ENCODE data around the gene PCED1A.

PCED1A gene

GRCh38 chr20:2840138-2840966 lies at the start of gene PCED1A, which contains the start of gene VPS16:
Gene PCED1A, minus strand, starts transcription at chr20:2840655. Its CDS starts 743 bp downstream, at chr20:2839912.
Gene VPS16, plus strand, starts transcription at chr20:2840745. Its CDS starts 30 bp downstream, at chr20:2840775.
- DNase-seq (ENCODE audit: low spot score): peak; percentile 94

GRCh38 chr20:2889797-2890196 lies 49.3 kb upstream of the PCED1A start:
- no peak for DNase-seq (ENCODE audit: low spot score)

- DNase-seq (ENCODE audit: low spot score): no peak
Observed at GRCh38 chr20:2889209-2889608, 48.8 kb upstream of the PCED1A start.

GRCh38 chr20:2888224-2888955 lies 47.9 kb upstream of the PCED1A start:
- no peak for DNase-seq (ENCODE audit: low spot score)

GRCh38 chr20:2887715-2888114 lies 47.3 kb upstream of the PCED1A start:
- no peak for DNase-seq (ENCODE audit: low spot score)

GRCh38 chr20:2883726-2884637 lies 43.5 kb upstream of the PCED1A start:
- no peak for DNase-seq (ENCODE audit: low spot score)

GRCh38 chr20:2880650-2881049 lies 40.2 kb upstream of the PCED1A start:
- no peak for DNase-seq (ENCODE audit: low spot score)

GRCh38 chr20:2879146-2879545 lies 38.7 kb upstream of the PCED1A start:
- no peak for DNase-seq (ENCODE audit: low spot score)

GRCh38 chr20:2878515-2878914 lies 38.1 kb upstream of the PCED1A start:
- no peak for DNase-seq (ENCODE audit: low spot score)

GRCh38 chr20:2875690-2876203 lies 35.3 kb upstream of the PCED1A start:
- DNase-seq (ENCODE audit: low spot score): no peak

GRCh38 chr20:2874456-2874855 lies 34.0 kb upstream of the PCED1A start:
- no peak for DNase-seq (ENCODE audit: low spot score)

- DNase-seq (ENCODE audit: low spot score): peak; percentile 49
Observed at GRCh38 chr20:2873747-2874041, 33.2 kb upstream of the PCED1A start.

- DNase-seq (ENCODE audit: low spot score): peak; percentile 92
Observed at GRCh38 chr20:2873010-2873746, 32.7 kb upstream of the PCED1A start, which contains the start of gene PTPRA. Gene PTPRA, plus strand, starts transcription at chr20:2873481. Its CDS starts 90,797 bp downstream, at chr20:2964278.

- DNase-seq (ENCODE audit: low spot score): peak; percentile 76
Observed at GRCh38 chr20:2872459-2873009, 32.1 kb upstream of the PCED1A start.

GRCh38 chr20:2871661-2872458 lies 31.4 kb upstream of the PCED1A start:
- no peak for DNase-seq (ENCODE audit: low spot score)

GRCh38 chr20:2871111-2871465 lies 30.6 kb upstream of the PCED1A start:
- DNase-seq (ENCODE audit: low spot score): no peak

- DNase-seq (ENCODE audit: low spot score): no peak
Observed at GRCh38 chr20:2869381-2869780, 28.9 kb upstream of the PCED1A start.

GRCh38 chr20:2867081-2867864 lies 26.8 kb upstream of the PCED1A start:
- no peak for DNase-seq (ENCODE audit: low spot score)

GRCh38 chr20:2866236-2866635 lies 25.8 kb upstream of the PCED1A start:
- DNase-seq (ENCODE audit: low spot score): no peak

Measured in SW480 (cell line).